K562 (cell line): ENCODE measurements around the gene CREG1. TPM values are rescaled to one million over a fixed set of nuclear protein-coding genes. Genes with fewer than 3 reads are reported as not detected.
A peak's percentile ranks its signal among the peaks of the same experiment; 100 is the strongest.

Experiments used
- ARID3A ChIP-seq: IDR thresholded peaks from 2 replicates; pipeline ENCODE4 v1.6.1; 2012; ENCODE audit warnings: low read depth, low read length, improper control_type of control experiment, borderline replicate concordance
- BCL6 ChIP-seq: fragments of 250-450 bp; sonication (Bioruptor Pico); IDR thresholded peaks from 2 replicates; pipeline ENCODE4 v1.4.0; 2020
- DDX20 ChIP-seq: fragments of 450-650 bp; IDR thresholded peaks from 2 replicates; pipeline ENCODE4 v1.6.1; 2016; ENCODE audit warnings: missing genetic modification characterization, low read depth, mild to moderate bottlenecking, missing compliant biosample characterization, moderate library complexity
- EGR1 ChIP-seq: fragments of 450-650 bp; conservative IDR thresholded peaks from 2 replicates; pipeline ENCODE4 v1.6.1; 2017; ENCODE audit warnings: mild to moderate bottlenecking
- ETS2 ChIP-seq: IDR thresholded peaks from 2 replicates; pipeline ENCODE4 v1.6.1; 2016; ENCODE audit warnings: borderline replicate concordance, missing genetic modification characterization, mild to moderate bottlenecking, moderate library complexity, missing compliant biosample characterization; ENCODE audit not compliant: poor library complexity, severe bottlenecking
- FOXM1 ChIP-seq, 2 experiments: fragments of 450-650 bp in 1 of 2; sonication (generic) in 1 of 2; formaldehyde crosslinking in 1 of 2; IDR thresholded peaks; 2 replicates each; pipeline versions ENCODE4 v1.6.1 to v1.9.0; 2017 to 2022; ENCODE audit warnings: low read depth in 2 of 2, mild to moderate bottlenecking in 2 of 2, missing genetic modification reagents in 1 of 2, moderate library complexity in 1 of 2
- GABPB2 ChIP-seq: fragments of 250-450 bp; sonication (Bioruptor Pico); conservative IDR thresholded peaks from 2 replicates; pipeline ENCODE4 v1.5.1; 2021; ENCODE audit warnings: mild to moderate bottlenecking
- GATAD2A ChIP-seq: fragments of 450-650 bp; IDR thresholded peaks from 2 replicates; pipeline ENCODE4 v1.6.1; 2017
- HIVEP1 ChIP-seq: fragments of 250-450 bp; sonication (Bioruptor Pico); IDR thresholded peaks from 2 replicates; pipeline ENCODE4 v1.4.0; 2020; ENCODE audit warnings: mild to moderate bottlenecking
- PKNOX1 ChIP-seq: fragments of 450-650 bp; IDR thresholded peaks from 2 replicates; pipeline ENCODE4 v1.6.1; 2016
- POLR2AphosphoS2 ChIP-seq: IDR thresholded peaks from 2 replicates; pipeline ENCODE4 v1.6.1; 2012; ENCODE audit warnings: low read length, improper control_type of control experiment
- SMARCA5 ChIP-seq: fragments of 450-650 bp; IDR thresholded peaks from 2 replicates; pipeline ENCODE4 v1.6.1; 2016
- TBL1XR1 ChIP-seq, 2 experiments: IDR thresholded peaks; 2 replicates each; pipeline ENCODE4 v1.6.1; 2012; ENCODE audit warnings: improper control_type of control experiment in 2 of 2, low read length in 2 of 2, mild to moderate bottlenecking in 1 of 2
- ZBTB1 ChIP-seq: sonication (generic); formaldehyde crosslinking; IDR thresholded peaks from 2 replicates; pipeline ENCODE4 v1.8.1; 2023; ENCODE audit warnings: missing genetic modification reagents, low read depth, mild to moderate bottlenecking, borderline replicate concordance
- ZFP1 ChIP-seq: fragments of 450-650 bp; formaldehyde crosslinking; IDR thresholded peaks from 2 replicates; pipeline ENCODE4 v1.4.0; 2020; ENCODE audit warnings: mild to moderate bottlenecking, mixed read lengths
- ZNF121 ChIP-seq: sonication (generic); formaldehyde crosslinking; conservative IDR thresholded peaks from 2 replicates; pipeline ENCODE4 v1.8.0; 2022; ENCODE audit warnings: missing genetic modification reagents
- ZNF175 ChIP-seq: fragments of 200-800 bp; sonication (Bioruptor generic); IDR thresholded peaks from 2 replicates; pipeline ENCODE4 v1.6.1; 2016; ENCODE audit warnings: low read depth, mild to moderate bottlenecking, missing genetic modification characterization, missing compliant biosample characterization
- ZNF232 ChIP-seq: sonication (generic); formaldehyde crosslinking; IDR thresholded peaks from 2 replicates; pipeline ENCODE4 v1.8.0; 2022; ENCODE audit warnings: mild to moderate bottlenecking, missing genetic modification reagents
- ZNF507 ChIP-seq: conservative IDR thresholded peaks from 2 replicates; pipeline ENCODE4 v1.6.1; 2017; ENCODE audit warnings: missing genetic modification characterization, missing compliant biosample characterization
- ZNF57 ChIP-seq: fragments of 450-650 bp; formaldehyde crosslinking; IDR thresholded peaks from 2 replicates; pipeline ENCODE4 v1.4.0; 2020; ENCODE audit warnings: mild to moderate bottlenecking, moderate library complexity
- ZNF592 ChIP-seq: fragments of 450-650 bp; IDR thresholded peaks from 2 replicates; pipeline ENCODE4 v1.6.1; 2017; ENCODE audit warnings: antibody characterized with exemption, mild to moderate bottlenecking
- ZNF717 ChIP-seq: fragments of 250-450 bp; sonication (Bioruptor Pico); IDR thresholded peaks from 2 replicates; pipeline ENCODE4 v1.5.0; 2021
- ZNF764 ChIP-seq: fragments of 250-450 bp; sonication (Bioruptor Pico); IDR thresholded peaks from 2 replicates; pipeline ENCODE4 v1.4.0; 2020; ENCODE audit warnings: low read depth, mild to moderate bottlenecking, moderate library complexity
- polyA plus RNA-seq, 8 experiments: library from polyadenylated mRNA; depleted of rRNA in 4 of 8; stranded (reverse) in 5 of 8; unstranded in 3 of 8; fragments of >200 nt; fragmentation: Nextera tagmentation in 2 of 8; fragmentation: Illumina TruSeq in 1 of 8; extraction: Ambion mirVana in 2 of 8; extraction: Trizol in 1 of 8; gene quantifications; 2 replicates each; pipeline versions ENCODE4 v1.2.1 to v1.2.3, GENCODE V29; 2011 to 2014; ENCODE audit warnings: inconsistent platforms in 1 of 8, missing spikeins in 1 of 8
- total RNA-seq, 7 experiments: library from RNA; depleted of rRNA in 6 of 7; stranded (reverse); fragments of >200 nt in 6 of 7; fragmentation: Illumina TruSeq in 2 of 7; extraction: Trizol in 2 of 7; gene quantifications; 2 replicates each; pipeline versions ENCODE4 v1.2.1 to v1.2.3, GENCODE V29; 2011 to 2021; ENCODE audit warnings: low replicate concordance in 1 of 7

Gene CREG1
- total and polyA plus RNA-seq, 9 of the 15 experiments (the other 6 are each of a cell fraction or from before 2014, with no cell fraction given) = 45.7 to 272 (median 161) TPM

- TF ChIP-seq ZNF592 (peak; percentile 91; the same call in 1 of the 2 replicates), GABPB2 (CRISPR knock-in tag) (no peak), GATAD2A (no peak), ZBTB1 (CRISPR knock-in tag) (no peak; the same call in 1 of the 2 replicates), ZNF717 (CRISPR knock-in tag) (no peak), ZNF57 (no peak), PKNOX1 (no peak; the same call in 1 of the 2 replicates), EGR1 (peak; percentile 97), SMARCA5 (no peak), ZNF507 (no peak), ARID3A (no peak), POLR2AphosphoS2 (no peak), BCL6 (CRISPR knock-in tag) (no peak), ETS2 (no peak), ZNF764 (CRISPR knock-in tag) (no peak), ZNF121 (CRISPR knock-in tag) (no peak), FOXM1 (IDR thresholded peaks at IDR 0.05; ENCODE audit: low read depth) (no peak), FOXM1 (CRISPR knock-in tag; IDR thresholded peaks at IDR 0.05; ENCODE audit: low read depth) (no peak; the same call in 1 of the 2 replicates), TBL1XR1 (IDR thresholded peaks at IDR 0.05; ENCODE audit: low read length in 2 of 2) (no peak), DDX20 (no peak), HIVEP1 (CRISPR knock-in tag) (no peak), ZFP1 (CRISPR knock-in tag) (no peak), ZNF232 (CRISPR knock-in tag) (0 out of 2 replicates have a peak, but pooled peaks have one; percentile 29), ZNF175 (CRISPR knock-in tag) (peak; percentile 87)
Observed at GRCh38 chr1:167517535-167518330, 35.8 kb downstream of the CREG1 start (continued).
